ENCODE measurements around the gene HIBADH.

GRCh38 chr7:27636326-27637006, 26.2 kb downstream of the HIBADH start:
- no peak for TF ChIP-seq CTCF (optimal IDR thresholded peaks at IDR 0.05 in 1 of 3, IDR thresholded peaks at IDR 0.05 in 1 of 3, conservative IDR thresholded peaks at IDR 0.05 in 1 of 3; ENCODE audit: extremely low read depth in 1 of 3, insufficient read depth in 2 of 3, low read length in 3 of 3)
- TF ChIP-seq EZH2 (IDR thresholded peaks at IDR 0.05; ENCODE audit: low read length) = no peak
